Suprapubic skin (tissue), 4 donors: ENCODE results near the gene SMOC2.

Experiments used
- CTCF ChIP-seq, 2 donors: fragments of 200-600 bp in 1 of 2; fragments of 450-650 bp in 1 of 2; sonication (generic) in 1 of 2; IDR thresholded peaks; one replicate each; pipeline ENCODE4 v1.5.1; 2016 to 2019; ENCODE audit warnings: antibody characterized with exemption in 2 of 2, mild to moderate bottlenecking in 1 of 2, moderate library complexity in 1 of 2
- POLR2A ChIP-seq, 2 donors: fragments of 450-650 bp; IDR thresholded peaks; one replicate each; pipeline ENCODE4 v1.6.1; 2017; ENCODE audit warnings: antibody characterized with exemption in 2 of 2, mild to moderate bottlenecking in 2 of 2, moderate library complexity in 2 of 2
- POLR2AphosphoS5 ChIP-seq, 3 donors: sonication (generic); formaldehyde crosslinking; IDR thresholded peaks; one replicate each; pipeline ENCODE4 v1.6.1; 2017; ENCODE audit warnings: antibody characterized with exemption in 3 of 3

- TF ChIP-seq POLR2A (IDR thresholded peaks at IDR 0.05) (no peak), CTCF (IDR thresholded peaks at IDR 0.05) (no peak), POLR2AphosphoS5 (IDR thresholded peaks at IDR 0.05) (no peak)
Observed at GRCh38 chr6:168611691-168612090, 170.7 kb downstream of the SMOC2 start.
